ENCODE measurements around the gene EGFR.

The EGFR gene

DNA sequence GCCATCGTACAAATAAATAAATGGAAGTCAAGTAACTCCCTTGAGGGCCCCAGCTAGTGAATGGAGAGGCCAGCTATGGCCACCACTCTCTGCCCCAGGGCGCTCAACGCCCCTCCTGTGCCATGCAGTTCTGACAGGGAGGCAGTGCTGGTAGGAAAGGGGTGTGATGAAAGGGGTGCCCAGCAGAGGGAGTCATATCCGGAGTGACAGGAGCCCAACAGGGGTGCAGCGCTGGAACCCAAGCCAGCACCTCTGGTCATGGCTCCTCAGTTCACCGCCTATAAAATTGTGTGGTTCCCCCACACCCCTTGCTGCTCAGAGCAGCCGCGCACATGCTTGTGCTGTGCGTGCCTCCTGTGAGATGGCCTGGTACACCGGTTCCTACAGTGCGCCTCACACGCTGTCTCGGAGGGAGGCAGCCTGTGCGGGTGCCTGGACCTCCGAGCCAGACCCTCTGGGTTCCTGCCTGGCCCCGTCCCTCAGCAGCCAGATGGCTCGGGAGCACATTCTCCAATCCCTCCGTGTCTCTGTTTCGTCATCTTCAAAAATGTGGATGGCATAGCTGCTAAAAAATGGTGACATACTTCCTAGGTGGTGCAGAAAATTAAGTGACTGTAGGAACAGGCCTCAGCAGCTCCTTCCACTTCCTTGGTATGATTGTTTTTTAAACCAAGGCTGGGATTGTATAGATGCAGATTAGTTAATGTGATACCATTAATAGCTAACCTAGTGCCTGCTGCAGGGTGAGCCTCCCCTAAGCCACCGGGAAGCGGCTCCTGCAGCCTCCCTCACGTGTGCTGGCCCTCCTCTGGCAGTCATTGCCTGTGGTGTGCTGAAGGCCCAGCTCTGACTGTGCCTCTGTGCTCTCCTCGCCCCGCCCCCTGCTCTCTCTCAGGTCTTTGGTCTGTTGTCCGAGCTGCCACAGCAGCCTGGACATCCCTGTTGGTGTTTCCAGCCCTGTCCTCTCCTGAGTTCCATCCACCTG, 125.8 kb downstream of the EGFR start:
- no peak for DNase-seq (ENCODE audit: low read depth, low spot score)

DNA sequence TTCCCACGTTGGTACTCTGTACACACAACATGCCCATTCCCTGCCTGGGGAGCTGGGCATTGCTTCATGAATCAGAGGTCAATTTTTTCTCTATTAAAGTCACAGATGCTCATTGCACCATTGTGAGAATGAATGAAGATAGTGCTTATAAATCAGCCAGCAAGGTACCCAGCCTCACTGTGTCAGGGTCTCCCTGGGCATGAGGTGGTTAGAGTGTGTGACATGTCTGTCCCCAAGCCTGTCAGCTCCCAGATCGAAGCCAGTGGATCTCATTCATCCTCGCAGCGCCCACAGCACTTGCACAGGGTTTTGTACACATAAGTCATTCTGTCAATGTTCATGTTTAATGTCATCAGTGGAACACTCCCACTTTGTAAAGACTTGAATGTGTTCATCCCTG, 126.8 kb downstream of the EGFR start:
- no peak for DNase-seq (ENCODE audit: low read depth, low spot score)

DNA sequence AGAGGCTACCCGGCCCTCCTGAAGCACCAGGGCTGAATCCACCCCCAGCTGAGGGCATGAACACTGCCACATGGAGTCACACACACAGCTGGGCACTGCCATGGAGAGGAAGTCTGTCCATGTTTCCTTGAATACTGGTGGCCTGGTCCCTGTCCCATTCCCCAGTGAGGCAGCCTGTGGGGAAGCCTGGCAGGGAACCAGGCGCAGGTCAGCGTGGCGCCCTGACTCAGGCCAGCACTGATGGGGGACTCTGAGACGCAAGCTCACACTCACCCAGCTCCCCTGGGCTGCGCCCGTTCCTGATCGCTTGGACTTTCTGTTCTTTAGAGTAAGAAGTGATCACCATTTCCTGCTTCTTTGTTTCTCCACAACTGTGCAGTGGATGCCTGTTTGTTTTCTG, 128.3 kb downstream of the EGFR start:
- no peak for DNase-seq (ENCODE audit: low read depth, low spot score)

DNA sequence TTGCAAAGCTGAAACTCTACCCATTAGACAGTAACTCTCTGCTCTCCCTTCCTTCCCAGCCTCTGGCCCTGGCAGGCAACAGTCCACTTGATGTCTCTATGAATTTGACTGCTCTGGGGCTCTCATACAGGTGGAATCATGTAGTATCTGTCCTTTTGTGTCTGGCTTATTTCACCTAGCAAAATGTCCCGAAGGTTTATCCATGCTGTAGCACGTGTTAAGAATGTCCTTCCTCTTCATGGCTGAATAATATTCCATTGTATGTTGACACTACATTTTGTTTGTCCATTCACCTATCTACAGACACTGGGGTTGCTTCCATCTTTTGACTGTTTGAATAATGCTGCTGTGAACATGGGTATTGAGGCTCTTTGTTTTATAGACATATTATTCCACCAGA, 128.9 kb downstream of the EGFR start:
- no peak for DNase-seq (ENCODE audit: low read depth, low spot score)

DNA sequence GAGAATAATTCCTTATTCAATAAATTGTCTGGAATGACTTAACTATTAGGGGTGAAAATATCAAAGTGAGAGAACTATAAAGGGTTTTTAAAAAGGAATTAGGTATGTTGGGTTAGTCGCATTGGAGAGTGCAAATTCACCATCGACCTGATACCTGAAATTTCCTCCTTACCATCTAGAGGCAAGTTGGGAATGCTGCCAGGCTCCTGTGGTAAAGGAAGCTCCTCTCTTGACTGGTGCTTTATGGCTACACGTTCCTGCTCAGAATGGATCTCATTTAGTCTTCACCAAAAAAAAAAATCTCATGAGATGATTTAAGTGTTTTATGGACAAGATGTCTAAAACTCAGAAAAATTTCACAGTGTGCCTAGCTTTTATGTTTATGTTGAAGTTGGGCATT, 129.8 kb downstream of the EGFR start:
- DNase-seq (ENCODE audit: low read depth, low spot score) = no peak

DNA sequence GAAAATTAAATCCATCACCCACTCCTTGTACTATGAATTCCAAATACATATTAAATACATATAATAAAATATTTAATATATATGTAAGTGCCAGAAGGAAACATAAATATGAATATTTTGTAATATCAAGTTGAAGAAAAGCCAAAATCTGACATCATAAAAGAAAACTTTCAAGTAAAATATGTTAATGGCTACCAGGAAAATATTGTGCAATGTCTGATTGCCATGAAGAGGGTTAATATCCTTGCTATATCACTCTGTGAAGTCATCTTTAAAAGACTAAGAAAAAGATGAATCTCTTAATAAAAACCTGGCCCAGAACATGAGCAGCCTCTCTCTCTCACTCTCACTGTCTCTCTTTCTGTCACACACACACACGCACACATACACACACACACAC, 130.2 kb downstream of the EGFR start:
- no peak for DNase-seq (ENCODE audit: low read depth, low spot score)

DNA sequence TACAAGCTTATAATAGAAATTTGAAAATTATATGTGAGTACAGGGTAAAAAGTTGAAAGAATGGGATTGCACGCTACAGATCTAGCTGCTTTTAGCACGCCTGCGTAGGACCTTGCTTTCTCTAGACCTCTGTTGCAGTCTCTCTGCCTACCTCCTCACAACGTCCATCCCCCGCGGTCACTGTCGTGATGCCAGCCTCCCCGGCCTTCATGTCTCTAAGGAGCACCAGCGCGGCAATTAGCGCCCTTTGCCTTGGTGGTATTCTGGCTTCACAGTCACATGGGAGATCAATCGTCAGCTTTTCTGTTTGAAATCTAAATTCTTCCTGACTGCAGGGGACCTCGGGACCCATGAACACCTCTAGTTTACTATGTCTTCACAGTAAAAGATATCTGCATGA, 131.3 kb downstream of the EGFR start:
- no peak for DNase-seq (ENCODE audit: low read depth, low spot score)

DNA sequence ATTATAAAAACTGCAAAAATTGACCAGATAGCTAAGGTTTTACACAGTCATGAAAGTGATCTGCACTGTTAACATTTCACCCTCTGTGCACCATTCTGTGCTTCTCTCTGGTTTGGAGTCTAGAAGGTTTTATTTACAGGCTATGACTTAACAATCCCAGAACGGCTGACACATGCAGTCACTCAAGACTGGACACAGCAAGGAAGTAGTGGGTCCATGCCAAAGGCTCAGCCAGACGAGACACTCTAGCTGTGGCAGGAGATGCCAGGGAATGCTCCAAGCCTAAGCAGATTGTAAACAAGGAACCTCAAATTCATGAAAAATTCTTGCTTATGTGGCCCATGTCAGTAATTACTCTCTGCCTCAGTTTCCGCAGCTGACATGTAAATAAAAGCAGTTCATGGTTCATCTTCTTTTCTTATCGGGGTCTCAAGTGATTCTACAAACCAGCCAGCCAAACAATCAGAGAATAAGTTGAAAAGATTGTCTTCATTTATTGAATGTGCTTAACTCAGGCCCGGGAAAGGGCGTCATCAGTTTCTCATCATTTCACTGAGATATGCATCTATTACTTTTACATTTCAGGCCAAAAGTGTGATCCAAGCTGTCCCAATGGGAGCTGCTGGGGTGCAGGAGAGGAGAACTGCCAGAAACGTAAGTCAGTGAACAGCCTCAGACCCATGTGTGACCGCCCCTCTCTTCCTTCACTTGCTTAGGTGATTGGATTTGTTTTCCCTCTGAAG, 132.1 kb downstream of the EGFR start:
- no peak for DNase-seq (ENCODE audit: low read depth, low spot score)

DNA sequence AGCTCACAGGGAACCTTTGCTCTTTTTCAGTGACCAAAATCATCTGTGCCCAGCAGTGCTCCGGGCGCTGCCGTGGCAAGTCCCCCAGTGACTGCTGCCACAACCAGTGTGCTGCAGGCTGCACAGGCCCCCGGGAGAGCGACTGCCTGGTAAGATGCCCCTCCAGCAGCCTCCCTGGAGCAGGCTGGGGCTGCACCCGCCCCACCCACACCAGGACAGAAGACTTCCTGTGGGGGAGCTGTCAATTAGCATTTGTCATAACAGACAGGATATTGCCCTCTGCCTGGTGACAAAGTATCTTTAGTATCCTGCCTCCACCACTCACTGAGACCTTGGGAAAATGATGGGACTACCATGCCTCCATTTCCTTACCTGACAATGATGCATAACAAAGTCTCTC, 133.7 kb downstream of the EGFR start:
- DNase-seq (ENCODE audit: low read depth, low spot score) = no peak

DNA sequence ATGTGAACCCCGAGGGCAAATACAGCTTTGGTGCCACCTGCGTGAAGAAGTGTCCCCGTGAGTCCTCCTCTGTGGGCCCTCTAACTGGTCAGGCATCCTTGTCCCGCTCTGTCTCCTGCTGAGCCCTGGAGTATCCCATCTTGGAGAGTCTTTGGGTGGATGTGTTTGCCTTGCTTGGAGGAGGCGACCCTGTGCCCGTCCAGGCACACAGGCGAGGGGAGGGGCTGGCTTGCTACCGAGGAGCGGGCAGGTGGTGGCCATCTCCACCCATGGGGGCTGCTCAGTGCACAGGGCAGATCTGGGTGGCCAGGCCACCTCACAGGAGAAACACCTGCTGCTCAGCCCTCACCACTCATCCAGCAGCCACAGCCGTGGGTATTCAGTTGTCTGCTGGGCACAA, 135.3 kb downstream of the EGFR start:
- no peak for DNase-seq (ENCODE audit: low read depth, low spot score)

DNA sequence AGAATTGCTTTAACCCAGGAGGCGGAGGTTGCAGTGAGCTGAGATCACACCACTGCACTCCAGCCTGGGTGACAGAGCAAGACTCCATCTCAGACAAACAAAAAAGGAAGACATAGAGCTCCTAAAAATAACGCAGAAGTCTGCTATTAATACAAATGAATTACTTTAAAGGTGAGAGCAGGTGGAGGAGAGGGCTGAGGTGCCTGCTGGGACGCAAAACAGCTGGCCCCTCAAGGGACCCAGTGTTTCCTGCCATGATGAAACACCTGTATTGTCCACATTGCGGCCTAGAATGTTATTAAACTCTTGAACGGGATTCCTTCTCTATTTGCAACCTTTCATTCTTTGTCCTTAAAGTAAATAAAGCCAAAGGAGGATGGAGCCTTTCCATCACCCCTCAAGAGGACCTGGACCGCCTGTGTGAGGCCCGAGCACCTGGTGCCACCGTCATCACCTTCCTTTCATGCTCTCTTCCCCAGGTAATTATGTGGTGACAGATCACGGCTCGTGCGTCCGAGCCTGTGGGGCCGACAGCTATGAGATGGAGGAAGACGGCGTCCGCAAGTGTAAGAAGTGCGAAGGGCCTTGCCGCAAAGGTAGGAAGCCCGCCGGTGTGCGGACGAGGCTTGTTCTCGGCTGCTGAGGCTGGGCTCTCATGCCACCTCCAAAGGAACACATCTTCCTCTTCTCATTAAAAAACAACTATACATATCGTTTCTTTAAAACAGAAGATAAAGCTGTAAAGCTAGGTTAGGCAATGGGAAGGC, 136.7 kb downstream of the EGFR start:
- DNase-seq (ENCODE audit: low read depth, low spot score) = no peak

DNA sequence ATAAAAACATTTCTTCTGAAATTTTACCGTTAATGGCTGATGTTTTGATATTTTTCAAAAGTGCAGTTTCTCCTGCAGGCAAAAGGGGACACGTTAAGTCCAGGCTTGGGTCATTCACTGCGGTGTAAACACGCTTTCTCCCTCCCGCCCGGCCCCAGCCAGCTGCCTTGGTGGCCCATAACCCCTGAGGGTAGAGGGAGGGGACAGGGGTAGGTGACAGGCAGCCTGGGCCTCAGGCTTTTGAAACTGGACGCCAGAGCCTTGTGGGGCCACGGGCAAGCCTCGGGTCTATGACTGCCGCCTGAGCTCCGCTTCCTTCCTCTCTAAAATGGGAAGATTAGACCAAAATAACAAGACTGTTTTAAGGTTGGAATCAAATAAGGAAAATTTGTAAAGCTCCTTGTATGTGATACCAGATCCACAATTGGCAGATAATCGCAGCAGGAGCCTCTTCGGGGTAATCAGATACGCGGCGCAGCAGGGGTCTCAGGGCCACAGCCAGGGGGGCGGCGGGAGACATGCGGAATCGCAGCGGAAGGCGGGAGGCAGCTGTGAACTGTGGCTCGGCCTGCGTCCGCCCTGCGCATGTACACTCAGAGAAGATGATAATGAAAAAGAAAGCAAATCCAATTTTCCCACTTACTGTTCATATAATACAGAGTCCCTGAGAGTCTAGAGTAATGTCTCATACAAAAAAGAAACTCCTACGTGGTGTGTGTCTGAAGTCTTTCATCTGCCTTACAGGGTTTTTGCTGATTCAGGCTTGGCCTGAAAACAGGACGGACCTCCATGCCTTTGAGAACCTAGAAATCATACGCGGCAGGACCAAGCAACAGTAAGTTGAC, 138.3 kb downstream of the EGFR start:
- DNase-seq (ENCODE audit: low read depth, low spot score) = peak; percentile 60

DNA sequence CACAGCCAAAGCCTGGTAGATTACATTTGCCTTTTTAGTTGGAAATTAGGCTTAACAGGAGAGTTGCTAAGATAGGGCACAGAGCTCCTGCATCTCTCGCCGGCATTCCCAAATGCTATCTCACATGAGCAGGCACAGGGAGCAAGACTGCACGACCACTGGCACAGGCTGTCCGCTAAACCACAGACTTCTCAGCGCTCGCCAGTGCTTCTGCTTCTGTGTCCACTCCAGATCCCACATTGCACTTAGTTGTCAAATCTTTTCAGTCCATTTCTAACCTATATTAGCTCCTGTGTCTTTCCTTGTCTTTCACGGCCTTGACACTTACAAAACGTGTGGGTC, 138.9 kb downstream of the EGFR start:
- DNase-seq (ENCODE audit: low read depth, low spot score) = no peak

DNA sequence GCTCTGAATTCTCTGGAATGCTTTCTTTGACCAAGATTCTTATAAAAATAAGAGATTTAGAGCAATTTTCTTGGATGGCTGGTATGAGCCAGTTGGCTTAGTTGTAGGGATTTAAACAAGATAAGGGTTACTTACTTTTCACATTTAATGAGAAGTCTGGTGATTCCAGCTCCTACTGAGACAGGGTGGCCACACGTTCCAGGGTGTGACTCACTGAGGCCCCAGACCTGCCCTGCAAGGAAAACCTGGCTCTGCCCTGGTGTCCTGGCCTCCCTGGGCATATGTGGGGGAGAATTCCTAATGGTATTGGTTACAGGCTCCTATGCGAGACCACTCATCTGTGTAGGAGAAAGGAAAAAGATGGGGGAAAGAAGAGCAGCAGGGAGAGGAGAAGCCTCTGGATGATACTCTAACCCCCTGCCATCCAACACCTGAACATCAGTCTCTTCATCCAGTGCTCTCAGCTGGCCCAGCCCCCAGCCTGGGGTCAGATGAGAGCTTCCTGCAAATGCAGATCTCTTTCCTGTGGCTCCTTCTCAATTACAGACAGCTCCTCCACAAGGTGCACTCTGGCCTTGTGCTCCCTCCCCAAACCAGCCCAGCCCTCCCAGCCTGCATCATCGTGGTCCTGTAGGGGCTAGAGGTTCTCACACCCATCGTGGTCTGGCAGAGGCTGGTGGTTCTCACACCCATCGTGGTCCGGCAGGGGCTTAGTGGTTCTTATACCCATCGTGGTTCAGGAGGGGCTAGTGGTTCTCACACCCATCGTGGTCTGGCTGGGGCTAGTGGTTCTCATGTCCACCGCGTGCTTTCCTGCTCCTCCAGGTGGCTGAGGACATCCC, 139.9 kb downstream of the EGFR start:
- no peak for DNase-seq (ENCODE audit: low read depth, low spot score)

DNA sequence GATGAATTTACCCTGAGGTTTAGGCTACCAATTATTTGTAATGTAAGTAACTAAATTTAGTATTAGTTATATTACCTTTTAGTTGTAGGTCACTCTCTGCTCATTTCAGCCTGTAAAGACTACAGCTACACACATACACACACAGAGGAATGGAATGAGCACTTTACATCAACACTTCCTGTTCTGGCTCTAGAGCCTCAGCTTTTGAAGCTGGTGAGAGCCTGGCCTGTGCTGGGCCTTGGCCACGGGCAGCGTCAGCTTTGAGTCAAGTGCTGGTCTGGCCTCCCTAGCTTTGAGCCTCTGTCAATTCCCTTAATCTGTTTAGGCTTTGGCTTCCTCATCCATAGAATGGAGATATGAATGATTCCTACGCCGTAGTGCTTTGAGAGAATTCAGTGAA, 141.7 kb downstream of the EGFR start:
- no peak for DNase-seq (ENCODE audit: low read depth, low spot score)

DNA sequence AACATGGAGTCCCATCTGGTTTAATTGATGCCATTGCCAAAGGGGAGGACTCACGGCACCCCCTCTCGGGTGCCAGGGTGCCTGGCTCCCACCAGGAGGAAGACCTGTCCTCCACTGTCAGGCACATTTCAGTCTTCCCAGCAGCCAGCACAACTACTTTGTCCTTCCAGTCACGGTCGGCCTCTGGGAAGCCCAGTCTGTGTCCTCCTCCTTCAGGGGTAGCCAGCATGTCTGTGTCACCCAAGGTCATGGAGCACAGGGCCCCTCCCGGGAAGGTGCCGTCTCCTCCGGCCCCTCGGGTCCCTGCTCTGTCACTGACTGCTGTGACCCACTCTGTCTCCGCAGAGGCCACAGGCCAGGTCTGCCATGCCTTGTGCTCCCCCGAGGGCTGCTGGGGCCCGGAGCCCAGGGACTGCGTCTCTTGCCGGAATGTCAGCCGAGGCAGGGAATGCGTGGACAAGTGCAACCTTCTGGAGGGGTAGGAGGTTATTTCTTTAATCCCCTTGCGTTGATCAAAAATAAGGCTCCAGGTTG, 142.4 kb downstream of the EGFR start:
- DNase-seq (ENCODE audit: low read depth, low spot score) = no peak

DNA sequence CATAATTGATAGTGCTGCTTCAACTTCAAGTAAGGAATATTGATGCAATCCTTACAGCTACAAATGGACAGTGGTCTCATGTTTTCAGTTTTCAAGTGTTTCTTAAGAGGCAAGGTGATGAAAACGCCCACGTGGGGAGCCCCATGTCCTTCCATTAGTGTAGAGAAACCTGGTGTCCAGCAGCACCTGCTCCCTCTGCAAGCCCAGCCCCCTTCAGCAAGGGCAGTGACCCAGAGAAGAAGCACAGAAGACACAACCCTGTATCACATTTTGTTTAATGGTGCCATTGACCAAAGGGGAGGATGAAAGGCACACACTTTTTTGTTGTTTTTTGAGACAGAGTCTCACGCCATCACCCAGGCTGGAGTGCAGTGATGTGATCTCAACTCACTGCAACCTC, 143.7 kb downstream of the EGFR start:
- no peak for DNase-seq (ENCODE audit: low read depth, low spot score)

DNA sequence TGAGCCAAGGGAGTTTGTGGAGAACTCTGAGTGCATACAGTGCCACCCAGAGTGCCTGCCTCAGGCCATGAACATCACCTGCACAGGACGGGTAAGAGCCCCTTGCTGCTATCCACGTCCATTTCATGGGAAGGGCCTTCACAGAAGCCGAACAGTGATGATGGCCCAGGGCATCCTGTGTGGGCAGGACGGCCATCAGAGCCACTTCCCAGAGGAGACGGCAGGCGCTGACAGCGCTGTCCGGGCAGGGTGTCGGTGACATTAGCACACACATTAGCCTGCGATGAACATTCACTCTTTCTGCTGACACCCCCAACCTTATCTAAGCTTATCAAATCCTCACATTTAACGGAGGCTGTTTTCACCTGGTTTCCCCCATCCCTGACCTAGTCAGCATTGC, 144.9 kb downstream of the EGFR start:
- no peak for DNase-seq (ENCODE audit: low read depth, low spot score)

DNA sequence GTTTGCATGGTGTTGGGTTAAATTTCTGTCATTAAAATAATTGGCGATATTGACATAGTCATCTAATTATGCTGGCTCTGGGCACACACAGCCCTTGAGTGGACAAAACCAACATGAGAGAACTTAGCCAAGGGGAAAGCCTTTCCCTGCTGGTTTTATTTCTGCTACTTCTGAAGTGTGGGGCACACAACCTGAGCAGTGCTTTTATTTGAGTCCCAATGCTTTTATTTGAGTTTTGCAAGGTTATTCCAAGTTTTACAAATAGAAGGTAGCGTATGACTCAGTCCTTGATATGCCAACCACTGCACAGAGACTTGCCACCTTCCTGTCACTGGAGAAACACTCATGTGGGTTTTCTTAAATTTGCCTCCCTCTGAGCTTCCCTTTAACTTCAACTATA, 145.7 kb downstream of the EGFR start:
- DNase-seq (ENCODE audit: low read depth, low spot score) = no peak

DNA sequence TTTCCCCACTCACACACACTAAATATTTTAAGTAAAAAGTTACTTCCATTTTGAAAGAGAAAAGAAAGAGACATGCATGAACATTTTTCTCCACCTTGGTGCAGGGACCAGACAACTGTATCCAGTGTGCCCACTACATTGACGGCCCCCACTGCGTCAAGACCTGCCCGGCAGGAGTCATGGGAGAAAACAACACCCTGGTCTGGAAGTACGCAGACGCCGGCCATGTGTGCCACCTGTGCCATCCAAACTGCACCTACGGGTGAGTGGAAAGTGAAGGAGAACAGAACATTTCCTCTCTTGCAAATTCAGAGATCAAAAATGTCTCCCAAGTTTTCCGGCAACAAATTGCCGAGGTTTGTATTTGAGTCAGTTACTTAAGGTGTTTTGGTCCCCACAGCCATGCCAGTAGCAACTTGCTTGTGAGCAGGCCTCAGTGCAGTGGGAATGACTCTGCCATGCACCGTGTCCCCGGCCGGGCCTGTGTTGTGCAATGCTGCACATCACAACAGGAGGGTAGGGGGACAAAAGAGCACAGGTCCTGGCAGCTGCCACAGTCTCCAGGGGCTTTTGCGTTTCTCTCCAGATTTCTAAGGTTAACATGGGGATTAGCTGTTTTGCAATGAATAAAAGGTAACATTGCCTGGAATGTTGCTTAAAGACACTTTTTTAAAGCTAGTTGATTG, 146.5 kb downstream of the EGFR start:
- DNase-seq (ENCODE audit: low read depth, low spot score) = no peak
